Kidney (tissue), 14 donors: Measurements from ENCODE around the gene RNF5. TPM values are rescaled to one million over a fixed set of nuclear protein-coding genes. Genes with fewer than 3 reads are reported as not detected.
"Not testable (repeated sequence)": the region's sequence is repeated elsewhere in the genome, so short reads cannot be mapped to it uniquely, and the experiment has no call there.

Experiments used
- DNase-seq, 5 donors: peaks; one replicate each; pipeline ENCODE4 v3.0.0-alpha.2; 2013 to 2020
- FAIRE-seq: peaks from 2 replicates; lab custom pipeline; 2012; peaks lifted over from hg19 to GRCh38; lab: Jason Lieb, UNC
- H3K27ac ChIP-seq, 2 donors: one replicate each; pipeline ENCODE4 v1.7.0; 2013; ENCODE audit warnings: low read depth in 2 of 2, low read length in 2 of 2, inconsistent platforms in 1 of 2
- H3K27me3 ChIP-seq: one replicate; pipeline ENCODE4 v1.7.1; 2013; ENCODE audit warnings: low read length, inconsistent platforms; ENCODE audit not compliant: control insufficient read depth, insufficient read depth
- H3K36me3 ChIP-seq, 3 donors: one replicate each; pipeline versions ENCODE4 v1.7.0 to v1.7.1; 2013; ENCODE audit warnings: low read length in 3 of 3, control low read depth in 1 of 3, inconsistent platforms in 1 of 3; ENCODE audit not compliant: insufficient read depth in 3 of 3, control insufficient read depth in 2 of 3
- H3K4me1 ChIP-seq, 3 donors: one replicate each; pipeline versions ENCODE4 v1.7.0 to v1.7.1; 2013; ENCODE audit warnings: low read length in 3 of 3, inconsistent platforms in 1 of 3, low read depth in 1 of 3; ENCODE audit not compliant: control insufficient read depth in 2 of 3, insufficient read depth in 2 of 3
- H3K4me3 ChIP-seq, 3 donors: one replicate each; pipeline versions ENCODE4 v1.7.0 to v1.8.1; 2013; ENCODE audit warnings: low read length in 3 of 3, control low read depth in 1 of 3, inconsistent platforms in 1 of 3
- H3K9ac ChIP-seq, 3 donors: one replicate each; pipeline versions ENCODE4 v1.7.0 to v1.7.1; 2013; ENCODE audit warnings: low read length in 3 of 3, control low read depth in 1 of 3, inconsistent platforms in 1 of 3
- H3K9me3 ChIP-seq, 3 donors: one replicate each; pipeline versions ENCODE4 v1.7.0 to v1.7.1; 2013; ENCODE audit warnings: low read length in 3 of 3, control low read depth in 1 of 3, inconsistent platforms in 1 of 3; ENCODE audit not compliant: control insufficient read depth in 2 of 3, insufficient read depth in 1 of 3
- intact Hi-C: fragments of 100-400 bp; cut with DNase I; formaldehyde crosslinking; loops from one replicate; pipeline ENCODE4 v1.11.1; 2022
- polyA plus RNA-seq: library from polyadenylated mRNA; stranded (reverse); fragments of 350-450 nt; fragmentation: Illumina TruSeq; extraction: RNeasy Lipid Tissue Mini Kit (QIAGEN cat#74804); gene quantifications from one replicate; pipeline ENCODE4 v1.2.3, GENCODE V29; 2014; ENCODE audit warnings: low read depth, low replicate concordance; ENCODE audit not compliant: insufficient read depth
- total RNA-seq: library from RNA; stranded (reverse); fragmentation: NEBNext Ultra II Directional; extraction: Animal tissue kit (Norgen Biotek cat#: 25700); gene quantifications from one replicate; pipeline ENCODE4 v1.2.1, GENCODE V29; 2021
- TF ChIP-seq, protein P1 (sequence below): IDR thresholded peaks from 3 replicates; pipeline ENCODE4 v1.5.1; 2012; ENCODE audit warnings: mild to moderate bottlenecking, moderate library complexity, borderline replicate concordance; ENCODE audit not compliant: insufficient read depth; ENCODE audit errors: extremely low read depth
- donor health status: control.
- donor health status: control.
- donor health status: control.
- donor health status: control.
- donor health status: control.
- donor health status: DM: yes; HTN: yes; CAD: no.
- donor health status: Normal renal cell carcinoma (clear cell type).

The RNF5 gene
- total and polyA plus RNA-seq, 2 donors from 2014 or later, result 74.1 to 208 TPM

GRCh38 chr6:32133786-32134185 is 44.4 kb upstream of the RNF5 start:
- Histone ChIP-seq H3K9me3 (no peaks in the 10 kb centered on the region), H3K4me3 (no peak overlapping the region), H3K4me1 (peaks cover 0 to 8% (median under 1%) of the 10 kb centered on the region in 3 donors), H3K9ac (no peak overlapping the region), H3K27me3 (no peaks in the 10 kb centered on the region), H3K27ac (no peak overlapping the region), H3K36me3 (no peaks in the 10 kb centered on the region)
- DNase-seq, result no peak
- FAIRE-seq, result no peak
- intact Hi-C loops, result no loop called here
- TF ChIP-seq, protein P1, sequence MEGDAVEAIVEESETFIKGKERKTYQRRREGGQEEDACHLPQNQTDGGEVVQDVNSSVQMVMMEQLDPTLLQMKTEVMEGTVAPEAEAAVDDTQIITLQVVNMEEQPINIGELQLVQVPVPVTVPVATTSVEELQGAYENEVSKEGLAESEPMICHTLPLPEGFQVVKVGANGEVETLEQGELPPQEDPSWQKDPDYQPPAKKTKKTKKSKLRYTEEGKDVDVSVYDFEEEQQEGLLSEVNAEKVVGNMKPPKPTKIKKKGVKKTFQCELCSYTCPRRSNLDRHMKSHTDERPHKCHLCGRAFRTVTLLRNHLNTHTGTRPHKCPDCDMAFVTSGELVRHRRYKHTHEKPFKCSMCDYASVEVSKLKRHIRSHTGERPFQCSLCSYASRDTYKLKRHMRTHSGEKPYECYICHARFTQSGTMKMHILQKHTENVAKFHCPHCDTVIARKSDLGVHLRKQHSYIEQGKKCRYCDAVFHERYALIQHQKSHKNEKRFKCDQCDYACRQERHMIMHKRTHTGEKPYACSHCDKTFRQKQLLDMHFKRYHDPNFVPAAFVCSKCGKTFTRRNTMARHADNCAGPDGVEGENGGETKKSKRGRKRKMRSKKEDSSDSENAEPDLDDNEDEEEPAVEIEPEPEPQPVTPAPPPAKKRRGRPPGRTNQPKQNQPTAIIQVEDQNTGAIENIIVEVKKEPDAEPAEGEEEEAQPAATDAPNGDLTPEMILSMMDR, result no peak

DNA sequence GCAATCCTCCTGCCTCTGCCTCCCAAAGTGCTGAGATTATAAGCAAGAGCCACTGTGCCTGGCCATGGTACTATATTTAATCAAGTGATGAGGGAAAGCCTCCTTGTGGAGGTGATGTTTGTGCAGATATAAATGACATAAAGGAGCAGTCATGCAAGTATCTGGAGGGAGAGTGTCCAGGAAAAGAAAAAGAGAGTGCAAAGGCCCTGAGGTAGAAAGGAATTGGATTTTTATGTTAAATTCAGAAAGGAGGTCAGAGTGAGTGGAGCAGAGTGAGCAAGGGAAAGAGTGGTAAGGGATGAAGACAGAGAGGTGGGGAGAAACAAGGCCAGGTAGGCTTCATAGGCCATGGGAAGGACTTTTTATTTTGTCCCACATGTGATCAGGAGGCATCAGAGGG is 40.8 kb upstream of the RNF5 start:
- H3K9ac ChIP-seq, result no peak overlapping the region
- DNase-seq (no peak), FAIRE-seq (no peak)
- H3K36me3 ChIP-seq, result no peaks in the 10 kb centered on the region
- intact Hi-C loops, result no loop called here
- H3K27ac ChIP-seq, result no peak overlapping the region
- TF ChIP-seq, protein P1, result no peak
- H3K4me3 ChIP-seq, result no peak overlapping the region
- H3K27me3 ChIP-seq, result no peaks in the 10 kb centered on the region
- no peaks in the 10 kb centered on the region for H3K4me1 ChIP-seq
- H3K9me3 ChIP-seq, result no peaks in the 10 kb centered on the region

DNA sequence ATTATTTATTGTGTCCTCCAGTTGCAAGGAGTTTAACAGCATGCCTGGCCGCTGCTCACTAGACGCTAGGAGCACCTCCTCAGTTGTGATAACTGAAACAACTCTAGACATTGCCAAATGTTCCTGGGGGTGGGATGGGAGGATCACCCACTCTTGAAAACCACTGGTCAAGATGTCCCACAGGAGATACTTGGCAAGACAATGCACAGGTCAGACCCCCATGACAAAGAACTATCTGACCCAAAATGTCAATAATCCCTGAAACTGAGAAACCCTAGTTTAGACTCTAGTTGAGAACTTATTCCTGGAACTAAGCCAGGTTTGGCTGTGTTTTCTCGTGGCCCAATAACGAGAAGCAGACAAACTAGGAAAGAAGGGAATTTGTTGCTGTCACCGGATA is 38.6 kb upstream of the RNF5 start:
- H3K9me3 ChIP-seq, result no peaks in the 10 kb centered on the region
- FAIRE-seq, result no peak
- no peaks in the 10 kb centered on the region for H3K36me3 ChIP-seq
- TF ChIP-seq, protein P1, result no peak
- no peaks in the 10 kb centered on the region for H3K4me1 ChIP-seq
- no peak overlapping the region for H3K4me3 ChIP-seq
- no peaks in the 10 kb centered on the region for H3K27me3 ChIP-seq
- H3K27ac ChIP-seq, result no peak overlapping the region
- no peak for DNase-seq
- H3K9ac ChIP-seq, result no peak overlapping the region
- intact Hi-C loops, result no loop called here

- Histone ChIP-seq H3K4me3 (no peak overlapping the region), H3K27ac (no peak overlapping the region), H3K9me3 (no peaks in the 10 kb centered on the region), H3K36me3 (no peaks in the 10 kb centered on the region), H3K27me3 (no peaks in the 10 kb centered on the region), H3K4me1 (no peaks in the 10 kb centered on the region), H3K9ac (no peak overlapping the region)
- TF ChIP-seq, protein P1, result no peak
- intact Hi-C loops, result no loop called here
- FAIRE-seq (no peak), DNase-seq (no peak)
Observed at GRCh38 chr6:32140420-32141046, 37.7 kb upstream of the RNF5 start.

GRCh38 chr6:32144238-32144637 is 34.0 kb upstream of the RNF5 start:
- H3K9ac ChIP-seq, H3K27me3 ChIP-seq, H3K4me1 ChIP-seq, DNase-seq, H3K4me3 ChIP-seq, intact Hi-C loops, H3K27ac ChIP-seq, H3K36me3 ChIP-seq, H3K9me3 ChIP-seq, FAIRE-seq: not testable (repeated sequence)
